Neuronal stem cell (in vitro differentiated cells): ENCODE data around the gene S100PBP.
A peak's percentile ranks its signal among the peaks of the same experiment; 100 is the strongest.

ENCODE experiments used
- DNase-seq: peaks from one replicate; pipeline ENCODE4 v3.0.0-alpha.2; 2013; ENCODE audit warnings: low spot score
- H2AFZ ChIP-seq: one replicate; pipeline ENCODE4 v1.6.1; 2013; ENCODE audit warnings: mild to moderate bottlenecking, low read length, inconsistent platforms
- H2AK5ac ChIP-seq: 2 replicates; pipeline ENCODE4 v1.6.1; 2013; ENCODE audit warnings: low read depth, mild to moderate bottlenecking, inconsistent platforms, low read length, moderate library complexity, mixed read lengths
- H2BK120ac ChIP-seq: 2 replicates; pipeline ENCODE4 v1.6.1; 2013; ENCODE audit warnings: low read depth, mild to moderate bottlenecking, inconsistent platforms, low read length, moderate library complexity, mixed read lengths
- H2BK12ac ChIP-seq: one replicate; pipeline ENCODE4 v1.6.1; 2013; ENCODE audit warnings: low read length, inconsistent platforms
- H2BK15ac ChIP-seq: 2 replicates; pipeline ENCODE4 v1.6.1; 2013; ENCODE audit warnings: mild to moderate bottlenecking, low read length, inconsistent platforms, mixed read lengths
- H2BK5ac ChIP-seq: one replicate; pipeline ENCODE4 v1.6.1; 2013; ENCODE audit warnings: inconsistent platforms, mild to moderate bottlenecking, low read length, moderate library complexity
- H3K14ac ChIP-seq: one replicate; pipeline ENCODE4 v1.6.1; 2013; ENCODE audit warnings: low read length, inconsistent platforms
- H3K18ac ChIP-seq: 2 replicates; pipeline ENCODE4 v1.6.1; 2013; ENCODE audit warnings: low read length, inconsistent platforms
- H3K23ac ChIP-seq: 2 replicates; pipeline ENCODE4 v1.6.1; 2013; ENCODE audit warnings: low read depth, mild to moderate bottlenecking, mixed read lengths, low read length, inconsistent platforms; ENCODE audit not compliant: poor library complexity
- H3K27ac ChIP-seq: replicated peaks from 3 replicates; pipeline ENCODE4 v1.5.1; 2013; ENCODE audit warnings: low read length, inconsistent platforms
- H3K27me3 ChIP-seq, 3 experiments: 2 replicates each; pipeline ENCODE4 v1.6.1; 2013; ENCODE audit warnings: low read length in 3 of 3, mild to moderate bottlenecking in 2 of 3, inconsistent platforms in 1 of 3, low read depth in 1 of 3, mixed read lengths in 1 of 3, moderate library complexity in 1 of 3; ENCODE audit not compliant: control insufficient read depth in 3 of 3, insufficient read depth in 3 of 3
- H3K36me3 ChIP-seq, 2 donors: replicated peaks in 1 of 2; 2 replicates each; pipeline ENCODE4 v1.6.1; 2013; ENCODE audit warnings: low read length in 2 of 2; ENCODE audit not compliant: control insufficient read depth in 2 of 2, insufficient read depth in 2 of 2
- H3K4ac ChIP-seq: 2 replicates; pipeline ENCODE4 v1.6.1; 2013; ENCODE audit warnings: inconsistent platforms, mild to moderate bottlenecking, low read length, moderate library complexity
- H3K4me1 ChIP-seq, 2 donors: 1 replicate in 1 of 2; 2 replicates in 1 of 2; pipeline ENCODE4 v1.6.1; 2013; ENCODE audit warnings: low read length in 2 of 2, low read depth in 1 of 2; ENCODE audit not compliant: control insufficient read depth in 2 of 2, insufficient read depth in 1 of 2
- H3K4me2 ChIP-seq: one replicate; pipeline ENCODE4 v1.6.1; 2013; ENCODE audit warnings: mild to moderate bottlenecking, low read length, inconsistent platforms; ENCODE audit not compliant: insufficient read depth, poor library complexity, severe bottlenecking
- H3K4me3 ChIP-seq, 2 donors: 2 replicates each; pipeline ENCODE4 v1.5.1; 2013; ENCODE audit warnings: low read length in 2 of 2, mild to moderate bottlenecking in 2 of 2, inconsistent platforms in 1 of 2, moderate library complexity in 1 of 2
- H3K79me1 ChIP-seq: one replicate; pipeline ENCODE4 v1.6.1; 2013; ENCODE audit warnings: low read depth, mild to moderate bottlenecking, inconsistent platforms, low read length, moderate library complexity
- H3K9ac ChIP-seq: one replicate; pipeline ENCODE4 v1.6.1; 2013; ENCODE audit warnings: mild to moderate bottlenecking, low read depth, low read length, inconsistent platforms; ENCODE audit not compliant: poor library complexity
- H3K9me3 ChIP-seq, 2 donors: replicated peaks in 1 of 2; 2 replicates each; pipeline versions ENCODE3 to v1.6.1; 2013; ENCODE audit warnings: low read length in 2 of 2, mild to moderate bottlenecking in 2 of 2, inconsistent platforms in 1 of 2, low read depth in 1 of 2, mixed read lengths in 1 of 2, moderate library complexity in 1 of 2; ENCODE audit not compliant: control insufficient read depth in 2 of 2, insufficient read depth in 1 of 2
- H4K8ac ChIP-seq: one replicate; pipeline ENCODE4 v1.6.1; 2013; ENCODE audit warnings: low read depth, mild to moderate bottlenecking, inconsistent platforms, low read length, moderate library complexity
- H4K91ac ChIP-seq: one replicate; pipeline ENCODE4 v1.6.1; 2013; ENCODE audit warnings: low read length, low read depth, mild to moderate bottlenecking, inconsistent platforms; ENCODE audit not compliant: poor library complexity
- WGBS, 2 donors: extraction: QIAGEN DNeasy Blood & Tissue Kit; methylation state at CpG; one replicate each; pipeline ENCODE4 v1.1.7; 2013; ENCODE audit warnings: missing lambda C conversion rate in 2 of 2, mixed read lengths in 1 of 2; ENCODE audit not compliant: insufficient read length in 2 of 2, insufficient replicate concordance in 1 of 2; ENCODE audit errors: extremely low coverage in 2 of 2; 5-methylcytosine and 5-hydroxymethylcytosine counted together

The S100PBP gene

GRCh38 chr1:32891630-32892029 lies 74.2 kb downstream of the S100PBP start:
- Histone ChIP-seq H2BK120ac (no peak overlapping the region), H3K9ac (no peak overlapping the region), H3K18ac (no peak overlapping the region), H4K91ac (no peak overlapping the region), H3K79me1 (peaks cover 10% of the 10 kb centered on the region), H3K4me3 (no peak overlapping the region), H2BK5ac (no peak overlapping the region), H3K23ac (no peak overlapping the region), H3K36me3 (no peaks in the 10 kb centered on the region), H2BK12ac (no peak overlapping the region), H3K9me3 (peaks cover 0 to 6% of the 10 kb centered on the region in 2 donors), H3K4ac (no peak overlapping the region), H4K8ac (no peak overlapping the region), H3K4me1 (peaks cover 11 to 12% of the 10 kb centered on the region in 2 donors), H3K4me2 (no peak overlapping the region), H3K14ac (no peak overlapping the region), H3K27me3 (peaks cover 0 to 58% (median 14%) of the 10 kb centered on the region in 3 experiments), H3K27ac (no peak overlapping the region), H2AFZ (no peak overlapping the region), H2BK15ac (no peak overlapping the region), H2AK5ac (no peak overlapping the region)
- DNase-seq = no peak
- WGBS, 2 donors = no CpG with 5 or more reads among the region's 3 CpGs

GRCh38 chr1:32892368-32893197 lies 75.1 kb downstream of the S100PBP start:
- peak overlapping the region; percentile 87 for H2BK120ac ChIP-seq
- H3K4me3 ChIP-seq = peak overlapping the region; percentile 53 to 81
- H3K4me1 ChIP-seq = peaks cover 11 to 12% of the 10 kb centered on the region in 2 donors
- peak overlapping the region; percentile 82 for H3K27ac ChIP-seq
- WGBS, 2 donors = no CpG with 5 or more reads among the region's 49 CpGs
- no peak overlapping the region for H4K8ac ChIP-seq
- H3K79me1 ChIP-seq = peaks cover 8% of the 10 kb centered on the region
- peak overlapping the region; percentile 81 for H3K9ac ChIP-seq
- peak overlapping the region; percentile 96 for H2AFZ ChIP-seq
- H3K23ac ChIP-seq = peak overlapping the region; percentile 67
- H2BK12ac ChIP-seq = no peak overlapping the region
- H4K91ac ChIP-seq = no peak overlapping the region
- peak overlapping the region; percentile 84 for H2BK5ac ChIP-seq
- peaks cover 0 to 59% (median 7%) of the 10 kb centered on the region in 3 experiments for H3K27me3 ChIP-seq
- no peak overlapping the region for H3K4ac ChIP-seq
- peak overlapping the region; percentile 88 for H2BK15ac ChIP-seq
- H3K9me3 ChIP-seq = peaks cover 0 to 3% of the 10 kb centered on the region in 2 donors
- peak overlapping the region; percentile 93 for H2AK5ac ChIP-seq
- DNase-seq = no peak
- peak overlapping the region; percentile 67 for H3K4me2 ChIP-seq
- peak overlapping the region; percentile 97 for H3K18ac ChIP-seq
- H3K14ac ChIP-seq = no peak overlapping the region
- no peaks in the 10 kb centered on the region for H3K36me3 ChIP-seq

- H3K27me3 ChIP-seq = peaks cover 0 to 60% (median 3%) of the 10 kb centered on the region in 3 experiments
- no peak overlapping the region for H3K14ac ChIP-seq
- H3K9me3 ChIP-seq = peaks cover 0 to 3% of the 10 kb centered on the region in 2 donors
- peak overlapping the region; percentile 84 for H2BK5ac ChIP-seq
- H3K18ac ChIP-seq = peak overlapping the region; percentile 97
- H2AFZ ChIP-seq = peak overlapping the region; percentile 96
- H3K79me1 ChIP-seq = peaks cover 8% of the 10 kb centered on the region
- no peak overlapping the region for H4K91ac ChIP-seq
- peak overlapping the region; percentile 53 to 81 for H3K4me3 ChIP-seq
- peaks cover 11 to 12% of the 10 kb centered on the region in 2 donors for H3K4me1 ChIP-seq
- peak overlapping the region; percentile 86 for H3K4me2 ChIP-seq
- H3K4ac ChIP-seq = no peak overlapping the region
- H3K9ac ChIP-seq = peak overlapping the region; percentile 84
- peak overlapping the region; percentile 67 for H3K23ac ChIP-seq
- H2AK5ac ChIP-seq = peak overlapping the region; percentile 73
- peak overlapping the region; percentile 90 for H2BK120ac ChIP-seq
- H2BK12ac ChIP-seq = no peak overlapping the region
- no peak overlapping the region for H4K8ac ChIP-seq
- H2BK15ac ChIP-seq = peak overlapping the region; percentile 88
- peak overlapping the region; percentile 82 for H3K27ac ChIP-seq
- DNase-seq = peak; percentile 68
- no peaks in the 10 kb centered on the region for H3K36me3 ChIP-seq
- WGBS, 2 donors = no CpG with 5 or more reads among the region's 58 CpGs
These were observed 76.0 kb downstream of the S100PBP start for GRCh38 chr1:32893198-32894018.
